GM18526 (cell line): Measurements from ENCODE around the gene LGALS12.

Source experiments
- POLR2A ChIP-seq: IDR thresholded peaks from 3 replicates; pipeline ENCODE4 v1.6.1; 2011; ENCODE audit not compliant: insufficient read length; ENCODE audit errors: extremely low read depth

The LGALS12 gene

DNA sequence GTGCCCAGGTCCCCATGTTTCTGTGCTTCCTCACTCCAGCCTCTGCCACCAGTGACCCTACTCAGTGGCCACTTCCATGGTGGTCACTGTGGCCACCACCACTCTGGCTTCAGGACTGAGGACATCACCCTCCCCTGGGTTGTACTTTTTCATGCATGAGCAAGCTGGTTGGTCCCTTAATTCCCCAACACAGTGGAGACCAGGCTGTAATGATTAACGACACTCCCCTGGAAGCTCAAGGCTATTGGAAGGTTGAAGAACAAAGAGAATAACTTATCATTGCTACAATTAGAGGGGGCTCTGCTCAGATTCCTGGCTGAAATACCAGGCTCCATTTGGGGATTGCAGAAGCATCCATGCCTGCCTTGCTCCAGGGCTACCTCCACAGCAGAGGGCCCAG, 41.2 kb downstream of the LGALS12 start:
- no peak for TF ChIP-seq POLR2A

DNA sequence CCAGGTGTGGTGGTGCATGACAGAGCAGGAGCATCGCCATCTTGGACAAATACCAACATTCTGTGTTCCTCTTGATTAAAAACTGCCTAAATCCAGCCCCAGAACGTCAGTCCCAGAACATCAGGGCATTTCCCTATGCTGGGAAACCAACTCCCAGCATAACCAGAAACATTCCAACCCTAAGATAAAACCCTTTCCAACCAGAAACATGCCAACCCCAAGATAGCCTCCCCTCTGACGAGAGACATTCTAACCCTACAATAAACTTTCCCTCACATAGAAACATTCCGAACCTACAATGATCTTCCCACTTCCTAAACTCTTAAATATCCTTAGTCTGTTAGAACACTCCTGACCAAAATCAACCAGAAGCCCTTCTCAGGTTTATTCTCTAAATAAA, 42.3 kb downstream of the LGALS12 start:
- TF ChIP-seq POLR2A: no peak

DNA sequence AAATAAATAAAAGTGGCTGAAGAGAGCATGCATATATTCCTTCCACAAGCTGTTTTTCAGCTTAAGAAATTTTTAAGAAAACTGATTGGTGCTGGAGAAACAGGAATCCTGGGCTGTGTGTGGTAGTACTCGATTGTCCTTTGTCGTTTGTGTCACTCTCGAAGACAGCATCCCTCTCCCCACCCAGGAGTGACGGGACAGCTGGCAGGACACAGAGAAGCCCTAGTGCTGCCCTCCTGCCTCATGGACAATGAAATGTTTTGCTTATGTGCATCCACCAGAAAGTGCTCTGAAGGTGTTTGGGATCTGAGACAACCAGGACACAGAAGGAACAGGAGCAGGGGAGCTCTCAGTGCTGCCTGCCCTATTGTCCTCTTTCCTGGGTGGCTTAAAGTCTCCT, 43.5 kb downstream of the LGALS12 start:
- TF ChIP-seq POLR2A: no peak

DNA sequence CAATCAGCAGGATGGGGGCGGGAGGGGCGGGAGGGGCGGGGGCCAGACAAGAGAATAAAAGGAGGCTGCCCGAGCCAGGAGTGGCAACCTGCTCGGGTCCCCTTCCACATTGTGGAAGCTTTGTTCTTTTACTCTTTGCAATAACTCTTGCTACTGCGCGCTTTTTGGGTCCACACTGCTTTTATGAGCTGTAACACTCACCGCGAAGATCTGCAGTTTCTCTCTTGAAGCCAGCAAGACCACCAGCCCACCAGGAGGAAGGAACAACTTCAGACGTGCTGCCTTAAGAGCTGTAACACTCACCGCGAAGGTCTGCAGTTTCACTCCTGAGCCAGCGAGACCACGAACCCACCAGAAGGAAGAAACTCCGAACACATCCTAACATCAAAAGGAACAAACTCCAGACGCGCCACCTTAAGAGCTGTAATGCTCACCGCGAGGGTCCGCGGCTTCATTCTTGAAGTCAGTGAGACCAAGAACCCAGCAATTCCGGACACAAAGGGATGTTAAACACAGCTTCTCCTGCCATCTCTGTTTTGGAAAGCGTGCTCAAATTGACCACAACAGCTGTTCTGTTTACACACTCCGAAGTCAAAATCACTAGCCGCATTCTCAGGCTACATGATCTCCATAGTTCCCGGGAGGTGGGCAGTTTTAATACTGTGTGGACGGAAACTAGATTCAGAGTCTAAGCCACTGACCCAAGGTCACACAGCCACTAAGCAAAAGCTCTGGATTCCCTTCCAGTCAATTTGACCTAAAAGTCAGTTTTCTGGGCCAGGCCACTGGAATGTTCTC, 45.4 kb downstream of the LGALS12 start:
- TF ChIP-seq POLR2A: no peak

DNA sequence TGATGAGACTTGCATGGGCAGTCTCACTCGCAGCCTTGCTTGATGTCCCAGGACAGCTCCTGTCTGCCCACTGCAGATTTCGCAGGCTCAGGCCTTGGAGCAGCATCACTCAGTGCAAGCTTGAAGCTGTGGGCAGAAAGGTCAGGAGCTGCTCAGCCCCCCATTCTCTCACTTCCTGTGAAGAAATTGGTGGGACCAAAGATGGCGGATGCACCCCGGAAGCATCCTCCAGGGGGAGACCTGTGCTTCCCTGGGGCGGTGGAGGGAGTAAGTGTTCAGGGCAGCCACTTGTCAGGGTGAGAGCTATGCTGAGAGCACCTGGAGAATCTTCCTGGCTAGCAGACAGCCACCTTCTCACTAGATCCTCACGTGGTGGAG, 46.0 kb downstream of the LGALS12 start:
- TF ChIP-seq POLR2A: no peak

DNA sequence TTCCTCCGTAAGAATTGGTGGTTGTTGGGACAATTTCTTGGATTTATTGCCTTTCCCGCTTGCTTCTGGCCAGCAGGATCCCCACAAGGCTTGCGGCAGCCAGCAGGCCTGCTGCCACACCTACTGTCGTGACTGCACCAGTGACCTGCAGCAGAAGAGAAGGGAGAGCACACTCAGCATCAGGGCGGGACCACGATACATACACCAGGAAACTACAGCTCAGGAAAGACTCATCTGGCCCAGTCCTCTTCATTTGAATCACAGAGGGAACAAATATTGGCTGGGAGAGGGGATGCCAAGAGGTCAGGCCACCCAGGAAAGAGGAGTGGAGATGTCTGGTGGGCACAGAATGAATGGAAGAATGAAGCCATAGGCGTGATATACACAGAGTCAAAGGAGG, 47.0 kb downstream of the LGALS12 start:
- TF ChIP-seq POLR2A: no peak

DNA sequence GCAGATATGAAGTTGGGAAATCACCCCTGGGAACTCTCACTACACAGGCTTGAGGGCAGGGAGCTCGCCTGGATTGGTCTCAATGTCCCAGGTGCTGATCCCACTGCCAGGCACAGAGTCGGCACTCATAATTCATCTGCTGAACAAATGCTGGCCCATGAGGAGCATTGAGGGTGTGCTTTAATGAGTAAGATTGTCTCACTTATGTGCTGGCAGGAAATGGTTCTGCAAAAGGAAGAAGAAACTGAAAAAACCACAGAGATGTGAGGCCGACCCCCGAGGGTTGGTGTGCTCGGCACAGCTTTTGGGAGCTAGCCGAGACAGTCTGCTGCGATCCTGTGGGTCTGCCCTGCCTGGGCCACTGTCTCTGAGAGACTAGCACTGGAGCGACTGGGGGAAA, 47.9 kb downstream of the LGALS12 start:
- peak; percentile 32 for TF ChIP-seq POLR2A

DNA sequence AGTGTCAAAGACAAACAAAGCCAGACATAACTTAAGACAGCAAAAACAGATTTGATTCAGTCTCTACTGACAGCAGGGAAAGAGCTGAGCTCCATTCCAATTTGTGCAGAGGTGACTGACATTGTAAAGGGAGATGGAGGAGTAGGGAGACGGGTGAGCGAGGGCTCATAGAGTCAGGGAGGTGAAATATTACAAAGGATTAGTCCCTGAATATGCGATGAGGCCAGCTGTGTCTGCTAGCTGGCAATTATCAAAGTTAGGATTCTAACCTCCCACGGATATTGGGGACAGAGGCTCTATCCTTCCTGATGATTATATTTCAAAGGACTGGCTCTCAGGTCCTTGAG, 49.0 kb downstream of the LGALS12 start:
- TF ChIP-seq POLR2A: no peak

DNA sequence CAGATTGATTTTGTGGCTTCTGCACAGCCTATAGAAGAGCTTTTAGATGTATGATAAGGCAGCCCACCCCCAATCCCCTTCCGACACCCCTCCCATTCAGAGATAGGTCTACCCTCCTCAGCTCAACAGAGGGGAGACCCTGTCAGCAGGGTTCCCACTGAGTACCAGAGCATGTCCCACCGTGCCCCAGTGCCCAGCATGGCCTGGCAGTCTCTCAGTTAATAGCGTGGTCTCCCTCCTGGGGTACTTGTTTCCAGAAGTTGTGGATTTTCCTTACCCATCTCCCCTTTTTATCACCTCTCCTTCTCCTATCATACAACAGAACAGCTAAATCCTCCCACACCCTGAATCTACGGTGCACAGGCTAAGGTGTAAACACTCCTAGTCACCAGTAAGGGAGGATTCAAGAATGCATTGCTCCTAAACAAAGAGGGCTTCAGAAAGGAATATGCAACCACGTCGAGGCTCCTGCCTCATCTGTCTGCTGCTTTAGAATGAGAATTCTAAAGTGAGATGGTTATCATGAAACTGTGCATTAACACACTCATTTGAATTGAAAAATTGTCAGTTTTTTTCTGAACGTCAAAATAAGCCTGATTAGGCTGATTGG, 50.6 kb downstream of the LGALS12 start:
- no peak for TF ChIP-seq POLR2A

DNA sequence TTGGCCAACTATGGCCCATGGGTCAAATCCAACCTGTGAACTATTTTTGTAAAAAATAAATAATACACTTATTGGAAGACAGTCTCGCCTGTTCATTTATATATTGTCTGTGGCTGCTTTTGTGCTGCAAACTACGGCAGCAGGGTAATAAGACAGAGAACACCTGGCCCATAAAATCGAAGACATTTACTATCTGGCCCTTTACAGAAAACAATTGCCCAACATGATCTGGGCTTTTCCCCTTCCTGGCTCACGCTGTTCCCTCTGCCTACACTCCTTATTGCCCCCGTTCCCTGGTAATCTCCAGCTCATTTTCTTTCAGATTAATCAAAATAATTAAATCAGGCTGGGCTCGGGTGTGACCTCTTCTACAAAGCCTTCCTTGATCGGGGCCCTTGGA, 51.7 kb downstream of the LGALS12 start:
- no peak for TF ChIP-seq POLR2A

DNA sequence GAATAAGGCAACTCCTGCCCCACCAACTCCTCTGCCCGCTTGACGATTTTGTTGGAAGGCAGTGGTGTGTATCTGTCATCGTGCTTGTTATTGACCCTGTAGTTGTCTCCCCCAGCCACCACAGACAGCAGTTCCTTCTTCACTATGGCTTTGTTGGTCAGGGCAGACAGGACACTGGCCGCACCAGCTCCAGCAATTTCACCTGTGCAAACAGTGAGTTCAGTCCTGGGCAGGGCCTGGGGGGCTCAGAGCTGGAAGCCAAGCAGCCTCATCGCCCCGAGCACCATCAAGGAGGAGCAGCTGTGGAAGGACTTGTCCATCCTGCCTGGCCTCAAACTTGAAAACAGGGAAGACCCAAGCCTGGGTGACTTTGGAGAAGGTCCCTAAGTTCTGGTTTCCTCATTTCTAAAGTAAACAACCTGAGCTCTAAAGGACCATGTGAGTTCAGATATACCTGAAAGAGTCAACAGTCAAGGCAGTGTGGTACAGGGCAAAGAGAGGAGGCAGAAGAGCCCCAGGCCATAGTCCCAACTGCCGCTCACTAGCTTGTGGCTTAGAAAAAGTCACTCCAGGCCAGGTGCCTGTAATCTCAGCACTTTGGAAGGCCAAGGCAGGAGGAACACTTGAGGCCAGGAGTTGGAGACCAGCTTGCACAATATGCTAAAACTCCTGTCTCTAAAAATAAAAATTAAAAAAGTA, 52.7 kb downstream of the LGALS12 start:
- TF ChIP-seq POLR2A: no peak

DNA sequence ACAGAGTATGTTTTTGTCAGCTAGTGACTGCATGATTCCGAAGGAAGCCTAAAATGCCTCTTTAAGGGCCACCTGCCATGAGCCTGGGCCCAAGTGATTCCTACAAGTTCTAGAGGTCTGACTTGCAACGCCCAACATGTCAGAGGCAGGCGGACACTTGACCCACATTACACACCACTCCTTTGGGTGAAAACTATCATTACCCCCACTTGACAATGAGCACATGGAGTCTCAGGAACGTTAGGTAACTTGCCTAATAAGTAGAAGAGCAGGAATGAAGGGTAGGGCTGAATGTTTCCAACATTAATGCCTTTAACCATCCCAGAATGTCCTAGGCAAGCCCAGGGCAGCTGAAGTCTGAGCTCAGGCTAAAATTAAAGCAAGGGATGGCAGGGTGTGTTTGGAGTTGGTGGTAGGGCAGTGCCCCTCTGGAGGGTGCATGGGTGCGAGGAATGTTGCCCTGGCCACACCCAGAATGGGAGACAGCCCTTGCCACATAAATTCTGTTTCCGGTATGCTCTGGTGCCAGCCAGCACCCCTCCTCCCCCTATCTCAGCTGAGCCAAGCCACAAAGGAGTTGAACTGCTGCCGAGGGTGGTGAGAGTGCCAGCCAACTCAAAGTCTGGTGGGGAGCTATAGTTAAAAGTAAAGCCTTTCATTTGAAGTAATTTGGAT, 54.8 kb downstream of the LGALS12 start:
- TF ChIP-seq POLR2A: no peak

DNA sequence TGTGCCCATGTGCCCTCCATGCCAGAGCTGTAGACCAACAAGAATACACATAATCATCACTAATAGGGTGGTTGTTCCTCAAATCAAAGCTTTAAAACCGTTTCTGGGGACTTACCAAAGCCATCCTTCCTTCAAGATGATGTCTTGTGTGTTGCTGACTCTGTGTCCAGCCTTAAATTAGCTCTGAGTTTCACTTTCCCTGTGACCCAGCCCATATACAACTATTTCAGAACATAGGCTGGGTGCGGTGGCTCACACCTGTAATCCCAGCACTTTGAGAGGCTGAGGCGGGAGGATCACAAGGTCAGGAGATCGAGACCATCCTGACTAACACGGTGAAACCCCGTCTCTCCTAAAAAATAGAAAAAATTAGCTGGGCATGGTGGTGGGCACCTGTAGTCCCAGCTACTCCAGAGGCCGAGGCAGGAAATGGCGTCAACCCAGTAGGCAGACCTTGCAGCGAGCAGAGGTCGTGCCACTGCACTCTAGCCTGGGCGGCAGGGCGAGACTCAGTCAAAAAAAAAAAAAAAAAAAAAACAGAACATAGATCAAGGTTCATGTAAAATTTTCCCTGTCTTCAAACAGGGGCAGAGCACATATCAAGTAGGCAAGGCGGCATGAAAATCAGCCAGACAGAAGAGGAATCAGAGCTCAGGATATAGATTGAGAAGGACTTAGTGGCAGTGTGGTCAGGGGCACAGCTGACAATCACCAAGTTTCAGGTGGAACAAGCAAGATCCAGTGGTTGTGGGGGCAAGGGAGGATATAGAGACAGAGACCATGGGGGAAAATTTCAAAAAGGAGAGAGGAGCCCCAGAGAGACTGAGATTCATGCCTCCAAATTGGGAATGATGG, 57.5 kb downstream of the LGALS12 start, which contains the start of gene PLAAT2:
Gene PLAAT2, minus strand, starts transcription at position 179 of the 855 bp plus-strand sequence. Its CDS starts 55 bp downstream, at position 124.
- TF ChIP-seq POLR2A: no peak

DNA sequence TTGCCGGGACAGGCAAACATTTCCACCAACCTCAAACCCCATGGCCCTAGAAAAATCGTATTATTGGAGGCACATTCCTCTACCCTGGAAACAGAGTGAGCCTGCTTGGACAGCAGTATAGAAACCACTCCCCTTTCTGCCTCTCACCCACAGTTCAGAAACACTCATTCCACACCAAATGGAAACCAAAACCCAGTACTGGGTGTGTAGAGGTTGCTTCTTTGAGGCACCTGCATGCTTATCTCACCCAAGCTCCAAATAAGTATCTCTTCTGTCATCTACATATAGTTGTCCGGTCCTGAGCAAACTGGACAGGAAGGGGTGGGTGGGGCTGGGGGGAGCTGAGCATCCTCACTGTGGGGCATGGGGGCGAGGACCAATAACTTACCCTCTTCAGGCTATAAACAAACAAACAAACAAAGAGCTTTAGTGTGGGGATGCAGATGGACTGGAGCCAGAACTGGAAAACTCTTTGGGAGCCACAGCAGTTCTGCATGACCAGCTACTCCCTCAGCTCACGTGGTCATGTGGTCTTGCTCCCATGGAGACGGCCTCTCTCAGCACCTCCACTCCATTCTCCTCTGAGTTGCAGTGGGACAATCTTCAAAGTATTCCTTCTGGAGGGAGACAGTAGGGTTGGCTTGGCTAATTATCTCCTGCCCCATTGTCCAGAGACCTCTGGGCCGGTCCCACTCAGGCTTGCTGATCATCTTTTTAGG, 58.3 kb downstream of the LGALS12 start:
- no peak for TF ChIP-seq POLR2A
